8988T (cell line): ENCODE data around the gene OCA2.

Source experiments
- DNase-seq: peaks from one replicate; pipeline ENCODE4 v3.0.0; 2011

OCA2 gene

DNA sequence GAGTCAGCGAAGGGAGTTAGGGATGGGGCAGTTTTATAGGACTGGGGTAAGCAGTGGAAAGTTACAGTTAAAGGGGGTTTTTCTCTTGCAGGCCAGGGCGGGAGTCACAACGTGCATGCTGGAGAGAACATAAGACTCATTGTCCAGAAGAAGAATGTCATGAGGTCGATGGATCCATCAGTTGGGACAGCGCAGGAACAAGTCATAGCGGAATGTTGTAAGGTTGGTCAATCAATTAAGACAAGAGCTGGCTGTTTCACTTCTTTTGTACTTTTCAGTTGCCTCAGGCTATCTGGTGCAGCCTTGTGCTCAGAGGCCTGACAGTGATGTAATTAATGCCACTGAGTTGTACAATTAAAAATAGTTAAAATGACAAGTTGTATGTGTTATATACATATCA is 165.6 kb downstream of the OCA2 start:
- DNase-seq, result no peak

GRCh38 chr15:27932600-27932999 is 166.5 kb downstream of the OCA2 start:
- DNase-seq, result no peak

DNA sequence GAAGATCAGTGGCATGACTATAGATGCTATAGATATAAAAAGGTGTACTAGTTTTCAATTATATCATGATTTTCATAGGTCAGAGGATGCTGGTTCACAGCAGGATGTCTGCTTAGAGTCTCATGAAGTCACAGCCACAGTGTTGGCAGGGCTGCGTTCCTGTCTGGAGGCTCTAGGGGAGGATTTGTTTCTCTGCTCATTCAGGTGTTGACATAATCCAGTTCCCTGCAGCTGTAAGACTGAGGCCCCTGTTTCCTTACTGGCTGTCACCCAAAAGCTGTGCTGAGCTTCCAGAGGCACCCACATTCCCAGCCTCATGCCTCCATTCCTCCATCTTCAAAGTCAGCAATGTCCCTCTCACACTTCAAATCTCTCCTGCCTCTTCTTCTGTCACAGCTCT is 170.7 kb downstream of the OCA2 start:
- DNase-seq, result no peak

- no peak for DNase-seq
Measured at GRCh38 chr15:27912283-27912682, 186.8 kb downstream of the OCA2 start.

- DNase-seq, result no peak
Measured at GRCh38 chr15:27906802-27907201, 192.3 kb downstream of the OCA2 start.

DNA sequence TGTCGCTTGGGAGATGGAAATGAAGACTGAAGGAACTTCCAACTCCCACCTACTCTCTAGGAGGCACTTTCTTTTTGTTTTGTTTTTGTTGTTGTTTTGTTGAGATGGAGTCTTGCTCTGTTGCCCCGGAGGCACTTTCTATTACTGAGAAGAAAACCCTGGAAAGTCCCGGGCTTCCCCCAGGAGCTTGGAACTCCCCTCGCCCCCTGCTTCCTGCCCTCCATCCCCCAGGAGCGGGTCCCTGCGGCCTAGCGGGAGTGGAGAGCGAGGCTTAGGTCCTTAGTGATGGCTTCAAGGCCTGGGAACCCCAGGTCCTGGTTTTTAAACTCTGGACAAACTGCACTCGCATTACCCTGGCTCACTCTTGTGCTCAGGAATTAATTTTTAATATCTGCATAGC is 195.7 kb downstream of the OCA2 start:
- DNase-seq, result no peak

DNA sequence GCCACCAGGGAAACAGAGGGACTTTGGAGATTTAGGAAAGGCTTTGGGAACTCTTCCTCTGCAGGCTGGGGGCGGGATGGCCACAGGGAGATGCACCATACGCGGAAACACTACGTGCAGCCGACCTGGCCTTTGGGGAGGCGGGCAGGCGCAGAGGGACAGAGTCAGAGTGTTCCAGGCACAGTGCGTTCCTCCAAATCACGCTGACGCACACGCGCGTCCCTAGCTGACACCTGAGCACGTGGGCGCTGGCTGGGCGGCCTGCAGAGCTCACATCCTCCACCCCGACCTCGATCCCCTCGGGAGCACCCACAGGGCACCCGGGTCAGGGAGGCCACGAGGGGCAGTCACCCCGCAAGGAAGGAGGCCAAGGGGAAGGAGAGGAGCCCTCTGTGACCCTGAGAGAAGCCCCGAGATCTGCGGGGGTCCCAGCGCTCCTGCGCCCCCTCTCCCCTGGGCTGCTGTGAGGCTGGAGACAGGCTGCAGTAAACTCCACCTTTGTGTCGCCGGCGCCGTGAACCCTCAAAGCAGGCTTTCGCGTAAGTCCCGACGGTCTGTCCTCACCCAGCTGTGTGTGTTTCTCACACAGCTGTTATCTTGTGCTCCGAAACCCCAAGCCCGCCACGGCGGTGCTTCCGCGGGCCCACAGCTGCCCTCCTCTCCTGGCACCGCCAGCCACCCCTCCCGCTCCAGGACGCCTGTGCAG is 196.3 kb downstream of the OCA2 start:
- no peak for DNase-seq

- no peak for DNase-seq
Measured at GRCh38 chr15:27899583-27900285, 199.4 kb downstream of the OCA2 start.

DNA sequence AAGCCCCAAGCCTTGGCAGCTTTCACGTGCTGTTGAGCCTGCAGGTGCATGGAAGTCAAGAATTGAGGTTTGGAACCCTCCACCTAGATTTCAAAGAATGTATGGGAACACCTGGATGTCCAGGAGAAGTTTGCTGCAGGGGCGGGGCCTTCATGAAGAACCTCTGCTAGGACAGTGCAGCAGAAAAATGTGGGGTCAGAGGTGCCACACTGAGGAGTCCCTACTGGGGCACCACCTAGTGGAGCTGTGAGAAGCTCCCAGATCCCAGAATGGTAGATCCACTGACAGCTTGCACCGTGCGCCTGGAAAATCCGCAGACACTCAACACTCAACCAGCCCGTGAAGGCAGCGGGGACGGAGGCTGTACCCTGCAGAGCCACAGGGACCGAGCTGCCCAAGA is 201.6 kb downstream of the OCA2 start:
- no peak for DNase-seq

DNA sequence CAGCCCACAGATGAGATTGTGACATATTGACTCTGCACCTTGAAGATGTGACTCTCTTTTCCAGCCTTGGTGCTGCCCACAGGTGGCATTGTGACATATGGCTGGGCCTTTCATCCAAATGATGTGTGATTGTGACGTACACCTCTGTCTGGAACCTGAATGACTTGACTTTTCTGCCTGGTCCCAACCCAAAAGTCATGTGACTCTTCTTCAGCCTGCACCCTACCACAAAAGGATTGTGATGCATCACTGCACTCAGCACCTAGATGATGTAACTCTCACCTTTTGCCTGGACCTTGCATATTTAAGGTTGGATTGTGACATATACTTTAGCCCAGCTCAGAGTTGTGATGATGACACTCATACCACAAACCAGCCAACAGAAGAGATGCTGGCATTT is 204.5 kb downstream of the OCA2 start:
- no peak for DNase-seq

GRCh38 chr15:27889258-27889657 is 209.9 kb downstream of the OCA2 start:
- no peak for DNase-seq

- no peak for DNase-seq
Measured at GRCh38 chr15:27885201-27885600, 213.9 kb downstream of the OCA2 start.

DNA sequence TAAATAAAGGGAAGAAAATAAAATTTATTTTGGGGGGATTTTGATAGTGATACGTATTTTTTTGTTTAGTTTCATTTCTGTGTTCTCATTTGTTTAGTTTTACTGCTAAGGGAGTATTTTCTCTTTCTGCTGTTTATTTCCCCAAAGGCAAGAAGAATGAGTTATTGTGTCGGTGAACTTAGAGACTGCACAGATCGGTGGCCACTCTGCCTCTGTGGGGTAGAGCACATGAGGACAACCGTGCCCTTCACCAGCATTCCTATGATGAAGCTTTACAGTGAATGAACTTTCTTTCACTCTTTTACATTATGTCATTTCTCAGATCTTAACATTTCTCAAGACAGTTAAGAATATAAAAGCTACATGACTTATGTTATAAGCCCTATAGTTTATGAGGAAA is 214.4 kb downstream of the OCA2 start:
- no peak for DNase-seq

GRCh38 chr15:27878841-27879240 is 220.3 kb downstream of the OCA2 start:
- no peak for DNase-seq

- DNase-seq, result no peak
Measured at GRCh38 chr15:27873828-27874227, 225.3 kb downstream of the OCA2 start.

DNA sequence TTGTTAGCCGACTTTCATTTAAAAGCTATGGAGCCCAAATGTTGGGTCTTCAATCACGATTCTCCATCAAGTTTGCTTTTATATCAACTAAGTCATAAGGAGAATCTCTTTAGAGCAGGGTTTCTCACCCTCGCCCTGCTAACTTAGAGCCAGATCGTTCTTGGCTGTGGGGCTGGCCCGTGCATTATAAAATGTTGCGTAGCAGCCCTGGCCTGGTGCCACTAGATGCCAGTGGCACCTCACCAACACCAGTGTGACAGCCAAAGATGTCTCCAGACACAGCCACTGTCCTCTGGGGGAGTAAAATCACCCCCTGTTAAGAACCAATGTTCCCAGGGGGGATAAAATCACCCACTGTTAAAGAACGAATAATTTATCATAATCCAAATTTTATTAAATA is 226.1 kb downstream of the OCA2 start:
- no peak for DNase-seq

DNA sequence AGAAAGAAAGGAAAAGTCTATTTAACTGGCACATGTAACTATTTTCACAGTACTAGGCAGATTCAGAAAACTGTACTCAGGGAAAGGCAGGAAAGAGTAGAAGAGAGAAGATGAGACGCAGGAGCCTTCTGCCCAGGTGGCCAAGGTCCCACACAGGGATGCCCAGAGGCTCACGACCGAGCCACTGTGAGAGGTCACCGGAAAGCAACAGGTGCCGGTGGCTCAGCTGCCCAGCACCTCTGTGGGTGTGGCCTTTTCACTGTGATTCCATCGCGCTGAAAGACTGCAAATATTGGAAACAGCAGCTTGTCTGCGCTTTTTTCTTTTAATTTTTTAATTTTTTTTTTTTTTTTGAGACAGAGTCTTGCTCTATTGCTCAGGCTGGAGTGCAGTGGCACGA is 226.8 kb downstream of the OCA2 start:
- no peak for DNase-seq

DNA sequence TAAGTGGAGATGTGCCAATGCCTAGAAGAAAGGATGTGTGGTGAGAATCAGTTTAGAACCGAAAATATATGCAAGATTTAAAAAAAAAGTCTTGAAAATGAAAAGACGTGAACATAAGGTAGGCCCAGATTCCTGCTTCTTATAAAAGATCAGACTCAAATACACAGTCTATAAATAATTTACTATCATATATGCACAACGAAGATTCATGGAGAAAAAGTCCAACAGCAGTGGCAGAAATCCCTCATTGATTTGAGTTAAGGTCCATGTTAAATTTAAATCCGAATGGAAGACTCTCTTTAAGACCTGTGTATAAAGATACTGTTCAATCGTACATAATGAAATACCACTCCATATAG is 227.2 kb downstream of the OCA2 start:
- DNase-seq, result no peak

- no peak for DNase-seq
Measured at GRCh38 chr15:27871078-27871901, 227.8 kb downstream of the OCA2 start.

DNA sequence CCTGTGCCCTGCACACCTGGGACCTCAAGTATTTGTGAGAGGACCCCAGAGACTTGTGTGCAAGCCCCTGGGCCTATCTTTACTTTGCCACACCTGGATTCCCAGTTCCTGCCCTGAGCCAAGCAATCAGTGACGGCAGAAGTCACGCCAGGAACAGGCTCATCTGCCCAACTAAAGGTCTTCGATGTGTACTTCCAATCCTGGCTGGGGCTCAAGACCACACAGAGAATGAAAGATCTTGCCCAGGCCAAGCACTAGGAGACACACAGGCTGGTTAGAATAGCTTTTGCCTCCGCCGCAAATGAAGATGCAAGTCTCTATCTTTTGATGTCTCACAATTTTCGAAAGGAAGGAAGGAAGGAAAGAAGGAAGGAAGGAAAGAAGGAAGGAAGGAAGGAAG is 228.8 kb downstream of the OCA2 start:
- no peak for DNase-seq

DNA sequence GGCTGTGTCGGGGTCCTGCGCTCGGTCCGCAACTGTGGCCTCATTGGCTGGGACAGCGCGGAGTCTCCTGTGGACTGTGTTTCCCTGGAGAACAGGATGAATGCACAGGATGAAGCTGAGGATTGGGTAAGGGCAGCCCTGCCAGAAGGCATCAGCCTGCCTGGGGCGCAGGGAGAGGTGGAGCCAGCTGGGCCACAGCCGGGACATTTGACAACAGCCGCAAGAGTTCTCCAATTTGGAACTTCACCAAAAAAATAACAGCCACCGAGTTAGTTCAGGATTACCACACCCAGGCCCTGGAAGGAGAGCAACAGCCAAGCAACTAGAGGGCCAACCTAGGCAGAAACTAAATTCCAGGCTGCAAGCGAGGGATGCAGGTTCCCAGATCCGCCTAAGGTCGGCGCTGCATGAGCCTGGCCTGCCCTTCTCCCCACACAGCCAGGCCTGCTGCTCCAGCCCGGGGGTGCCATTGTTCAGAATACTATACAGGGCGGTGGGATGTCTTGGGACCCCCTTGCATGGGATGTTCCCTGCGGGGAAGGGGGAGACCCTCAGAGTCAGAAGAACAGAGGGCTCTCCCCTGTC is 229.3 kb downstream of the OCA2 start:
- DNase-seq, result no peak

GRCh38 chr15:27868828-27869404 is 230.2 kb downstream of the OCA2 start:
- DNase-seq, result no peak

DNA sequence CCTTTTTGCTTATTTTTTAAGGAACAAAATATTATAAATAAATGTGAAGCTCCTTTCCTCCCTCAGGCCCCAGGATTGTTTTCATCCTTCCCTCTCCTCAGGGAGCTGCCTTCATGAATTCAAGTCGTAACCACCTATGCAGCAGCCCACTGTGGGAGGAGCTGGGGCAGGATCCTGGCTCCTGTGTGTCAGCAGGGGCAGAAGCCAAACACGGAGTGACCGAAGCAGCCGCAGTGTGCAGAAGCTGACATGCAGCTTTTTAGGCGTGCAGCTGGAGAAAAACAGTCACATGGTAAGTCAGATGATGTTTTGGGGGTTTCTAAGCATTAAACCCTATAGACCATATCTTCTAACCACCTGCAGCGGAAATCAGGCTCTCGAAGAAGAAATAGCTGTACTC is 231.3 kb downstream of the OCA2 start:
- no peak for DNase-seq
